H9 (cell line): ENCODE data around the gene TMTC3. TPM values are rescaled to one million over a fixed set of nuclear protein-coding genes. Genes with fewer than 3 reads are reported as not detected.

Experiments
- DNase-seq: peaks from one replicate; pipeline ENCODE4 v3.0.0-alpha.2; 2017
- H2AFZ ChIP-seq: one replicate; pipeline ENCODE4 v1.6.1; 2013; ENCODE audit warnings: mild to moderate bottlenecking, low read length, control low read depth, moderate library complexity
- H2AK5ac ChIP-seq: 2 replicates; pipeline ENCODE4 v1.6.1; 2013; ENCODE audit warnings: low read length, control low read depth, mixed read lengths; ENCODE audit not compliant: insufficient read length
- H2BK120ac ChIP-seq: one replicate; pipeline ENCODE4 v1.6.1; 2013; ENCODE audit warnings: low read depth, mild to moderate bottlenecking, low read length, control low read depth, inconsistent platforms; ENCODE audit not compliant: poor library complexity, severe bottlenecking
- H2BK12ac ChIP-seq: 2 replicates; pipeline ENCODE4 v1.6.1; 2013; ENCODE audit warnings: low read length, control low read depth, mixed read lengths, low read depth; ENCODE audit not compliant: insufficient read length
- H2BK15ac ChIP-seq: 2 replicates; pipeline ENCODE4 v1.6.1; 2013; ENCODE audit warnings: low read depth, low read length, control low read depth
- H2BK20ac ChIP-seq: one replicate; pipeline ENCODE4 v1.6.1; 2013; ENCODE audit warnings: low read depth, mild to moderate bottlenecking, low read length, control low read depth, inconsistent platforms; ENCODE audit not compliant: poor library complexity, severe bottlenecking
- H2BK5ac ChIP-seq: 2 replicates; pipeline ENCODE4 v1.6.1; 2013; ENCODE audit warnings: low read length, control low read depth, mixed read lengths; ENCODE audit not compliant: insufficient read length
- H3K14ac ChIP-seq: 2 replicates; pipeline ENCODE4 v1.6.1; 2013; ENCODE audit warnings: low read length, control low read depth; ENCODE audit not compliant: insufficient read depth
- H3K18ac ChIP-seq: 2 replicates; pipeline ENCODE4 v1.6.1; 2013; ENCODE audit warnings: low read depth, mild to moderate bottlenecking, mixed read lengths, low read length, control low read depth; ENCODE audit not compliant: insufficient read length
- H3K23ac ChIP-seq: 2 replicates; pipeline ENCODE4 v1.6.1; 2013; ENCODE audit warnings: low read length, control low read depth, mixed read lengths, low read depth; ENCODE audit not compliant: insufficient read length
- H3K23me2 ChIP-seq: 2 replicates; pipeline ENCODE4 v1.6.1; 2013; ENCODE audit warnings: low read depth, mild to moderate bottlenecking, mixed read lengths, low read length, control low read depth; ENCODE audit not compliant: insufficient read length, poor library complexity, severe bottlenecking
- H3K27ac ChIP-seq: 2 replicates; pipeline ENCODE4 v1.5.1; 2013; ENCODE audit warnings: low read length, control low read depth, mixed read lengths, low read depth; ENCODE audit not compliant: insufficient read length
- H3K27me3 ChIP-seq: 2 replicates; pipeline ENCODE4 v1.6.1; 2013; ENCODE audit warnings: low read length, control low read depth, inconsistent platforms; ENCODE audit not compliant: insufficient read depth
- H3K4ac ChIP-seq: 2 replicates; pipeline ENCODE4 v1.6.1; 2013; ENCODE audit warnings: low read depth, mild to moderate bottlenecking, control low read depth, inconsistent platforms, low read length, moderate library complexity
- H3K4me1 ChIP-seq: 2 replicates; pipeline ENCODE4 v1.6.1; 2013; ENCODE audit warnings: low read length, control low read depth, inconsistent platforms; ENCODE audit not compliant: insufficient read depth
- H3K4me2 ChIP-seq: 2 replicates; pipeline ENCODE4 v1.6.1; 2013; ENCODE audit warnings: low read length, control low read depth, mixed read lengths; ENCODE audit not compliant: insufficient read length, insufficient read depth
- H3K56ac ChIP-seq: 2 replicates; pipeline ENCODE4 v1.6.1; 2013; ENCODE audit warnings: low read depth, mild to moderate bottlenecking, mixed read lengths, low read length, control low read depth; ENCODE audit not compliant: insufficient read length
- H3K79me1 ChIP-seq: 2 replicates; pipeline ENCODE4 v1.6.1; 2013; ENCODE audit warnings: low read depth, mild to moderate bottlenecking, moderate library complexity, low read length, control low read depth, inconsistent platforms; ENCODE audit not compliant: insufficient read depth, poor library complexity, severe bottlenecking
- H3K79me2 ChIP-seq: 2 replicates; pipeline ENCODE4 v1.6.1; 2013; ENCODE audit warnings: low read length, control low read depth, inconsistent platforms; ENCODE audit not compliant: insufficient read depth
- H3K9ac ChIP-seq: 2 replicates; pipeline ENCODE4 v1.6.1; 2013; ENCODE audit warnings: low read length, control low read depth, mixed read lengths; ENCODE audit not compliant: insufficient read length; ENCODE audit errors: extremely low read depth
- H3K9me3 ChIP-seq: one replicate; pipeline ENCODE4 v1.6.1; 2013; ENCODE audit warnings: low read depth, low read length, inconsistent platforms; ENCODE audit not compliant: control insufficient read depth
- H3T11ph ChIP-seq: one replicate; pipeline ENCODE4 v1.6.1; 2013; ENCODE audit warnings: mild to moderate bottlenecking, low read length, control low read depth, inconsistent platforms
- H4K20me1 ChIP-seq: one replicate; pipeline ENCODE4 v1.6.1; 2013; ENCODE audit not compliant: control insufficient read depth, insufficient read length, insufficient read depth
- H4K5ac ChIP-seq: 2 replicates; pipeline ENCODE4 v1.6.1; 2013; ENCODE audit warnings: low read depth, mild to moderate bottlenecking, mixed read lengths, low read length, control low read depth; ENCODE audit not compliant: insufficient read length
- H4K8ac ChIP-seq: replicated peaks from 2 replicates; pipeline ENCODE4 v1.6.1; 2013; ENCODE audit warnings: low read length, control low read depth, mixed read lengths, low read depth; ENCODE audit not compliant: insufficient read length
- H4K91ac ChIP-seq: 2 replicates; pipeline ENCODE4 v1.6.1; 2013; ENCODE audit warnings: low read depth, mild to moderate bottlenecking, moderate library complexity, mixed read lengths, low read length, control low read depth; ENCODE audit not compliant: insufficient read length
- H3K27ac Mint-ChIP-seq, 3 experiments: 2 replicates in 2 of 3; 3 replicates in 1 of 3; pipeline ENCODE4 v1.8.0; 2020 to 2021; ENCODE audit warnings: mixed read lengths in 3 of 3, mild to moderate bottlenecking in 1 of 3, moderate library complexity in 1 of 3
- H3K27me3 Mint-ChIP-seq: 2 replicates; pipeline ENCODE4 v1.8.0; 2021; ENCODE audit warnings: low read depth, mild to moderate bottlenecking, moderate library complexity, mixed read lengths
- H3K36me3 Mint-ChIP-seq, 3 experiments: 2 replicates in 2 of 3; 3 replicates in 1 of 3; pipeline ENCODE4 v1.8.0; 2020 to 2021; ENCODE audit warnings: low read depth in 3 of 3, mixed read lengths in 3 of 3; ENCODE audit not compliant: insufficient read depth in 1 of 3
- H3K4me1 Mint-ChIP-seq, 2 experiments: 2 replicates each; pipeline ENCODE4 v1.8.0; 2020; ENCODE audit warnings: mixed read lengths in 2 of 2
- H3K4me3 Mint-ChIP-seq, 2 experiments: 2 replicates in 1 of 2; 3 replicates in 1 of 2; pipeline ENCODE4 v1.8.0; 2020 to 2021; ENCODE audit warnings: mild to moderate bottlenecking in 2 of 2, mixed read lengths in 2 of 2, moderate library complexity in 1 of 2
- H3K9me3 Mint-ChIP-seq, 2 experiments: 2 replicates in 1 of 2; 3 replicates in 1 of 2; pipeline ENCODE4 v1.8.0; 2020; ENCODE audit warnings: mild to moderate bottlenecking in 2 of 2, mixed read lengths in 2 of 2, moderate library complexity in 1 of 2
- total RNA-seq: library from RNA; stranded (reverse); gene quantifications from 2 replicates; pipeline ENCODE4 v1.2.1, GENCODE V29; 2021
- TF ChIP-seq, protein P1 (sequence below): fragments of 200-600 bp; sonication (generic); conservative IDR thresholded peaks from 3 replicates; pipeline ENCODE4 v1.8.0; 2021; ENCODE audit warnings: antibody characterized with exemption, mild to moderate bottlenecking

The TMTC3 gene
- total RNA-seq, 1 experiment from 2014 or later = 37.7 TPM

DNA sequence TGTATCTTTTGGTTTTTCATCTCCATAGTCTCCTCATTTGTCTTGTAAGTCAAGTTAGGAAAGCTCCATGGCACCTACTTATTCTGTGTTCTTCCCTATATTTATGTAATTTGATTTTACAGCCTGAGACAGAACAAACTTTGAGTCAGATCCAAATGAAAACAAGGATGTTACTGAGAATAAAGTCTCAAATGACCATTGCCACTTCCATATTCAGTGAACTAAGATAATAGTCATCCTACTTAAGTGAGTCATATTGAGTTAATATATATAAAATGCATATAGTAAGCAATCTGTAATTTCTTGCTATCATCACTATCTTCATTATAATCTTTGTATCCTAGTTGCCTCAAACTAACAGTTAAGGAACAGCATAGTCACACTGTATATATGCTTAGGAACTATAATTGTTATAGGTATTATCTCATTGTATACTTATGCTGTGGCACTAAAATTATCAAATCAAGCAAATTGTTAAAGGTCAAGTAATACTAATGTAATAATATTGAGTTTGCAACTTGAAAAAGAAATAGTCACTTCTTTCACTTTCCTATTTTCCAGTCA lies 30.8 kb downstream of the TMTC3 start:
- no peak overlapping the region for H4K91ac ChIP-seq
- no peak overlapping the region for H3K14ac ChIP-seq
- no peak overlapping the region for H2BK12ac ChIP-seq
- no peaks in the 10 kb centered on the region for H4K20me1 ChIP-seq
- no peak overlapping the region for H2BK120ac ChIP-seq
- no peak overlapping the region for H2AK5ac ChIP-seq
- Mint-ChIP-seq H3K9me3 (no peaks in the 10 kb centered on the region), H3K4me3 (no peak overlapping the region), H3K4me1 (no peaks in the 10 kb centered on the region), H3K36me3 (peaks cover 2 to 36% (median 18%) of the 10 kb centered on the region in 3 experiments; a peak in 6 of 7 replicates), H3K27ac (no peak overlapping the region), H3K27me3 (no peaks in the 10 kb centered on the region)
- H3K9ac ChIP-seq = no peak overlapping the region
- H2BK5ac ChIP-seq = no peak overlapping the region
- no peak overlapping the region for H3K27ac ChIP-seq
- TF ChIP-seq, protein P1, sequence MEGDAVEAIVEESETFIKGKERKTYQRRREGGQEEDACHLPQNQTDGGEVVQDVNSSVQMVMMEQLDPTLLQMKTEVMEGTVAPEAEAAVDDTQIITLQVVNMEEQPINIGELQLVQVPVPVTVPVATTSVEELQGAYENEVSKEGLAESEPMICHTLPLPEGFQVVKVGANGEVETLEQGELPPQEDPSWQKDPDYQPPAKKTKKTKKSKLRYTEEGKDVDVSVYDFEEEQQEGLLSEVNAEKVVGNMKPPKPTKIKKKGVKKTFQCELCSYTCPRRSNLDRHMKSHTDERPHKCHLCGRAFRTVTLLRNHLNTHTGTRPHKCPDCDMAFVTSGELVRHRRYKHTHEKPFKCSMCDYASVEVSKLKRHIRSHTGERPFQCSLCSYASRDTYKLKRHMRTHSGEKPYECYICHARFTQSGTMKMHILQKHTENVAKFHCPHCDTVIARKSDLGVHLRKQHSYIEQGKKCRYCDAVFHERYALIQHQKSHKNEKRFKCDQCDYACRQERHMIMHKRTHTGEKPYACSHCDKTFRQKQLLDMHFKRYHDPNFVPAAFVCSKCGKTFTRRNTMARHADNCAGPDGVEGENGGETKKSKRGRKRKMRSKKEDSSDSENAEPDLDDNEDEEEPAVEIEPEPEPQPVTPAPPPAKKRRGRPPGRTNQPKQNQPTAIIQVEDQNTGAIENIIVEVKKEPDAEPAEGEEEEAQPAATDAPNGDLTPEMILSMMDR = no peak
- no peak overlapping the region for H4K5ac ChIP-seq
- no peak overlapping the region for H3K18ac ChIP-seq
- DNase-seq = no peak
- H2BK15ac ChIP-seq = no peak overlapping the region
- H3K23me2 ChIP-seq = no peaks in the 10 kb centered on the region
- H3K4ac ChIP-seq = no peak overlapping the region
- H3K4me1 ChIP-seq = no peaks in the 10 kb centered on the region
- H3K56ac ChIP-seq = no peak overlapping the region
- H3K9me3 ChIP-seq = no peaks in the 10 kb centered on the region
- H4K8ac ChIP-seq = no peak overlapping the region
- no peak overlapping the region for H3K4me2 ChIP-seq
- no peaks in the 10 kb centered on the region for H3K27me3 ChIP-seq
- H2AFZ ChIP-seq = no peak overlapping the region
- no peaks in the 10 kb centered on the region for H3K79me1 ChIP-seq
- H2BK20ac ChIP-seq = no peak overlapping the region
- H3K79me2 ChIP-seq = no peaks in the 10 kb centered on the region
- no peak overlapping the region for H3T11ph ChIP-seq
- H3K23ac ChIP-seq = no peak overlapping the region
